Fibroblast of pulmonary artery (primary cell): ENCODE measurements around the gene MYMX.

Experiments
- DNase-seq: peaks from one replicate; pipeline ENCODE4 v3.0.0-alpha.2; 2010; ENCODE audit warnings: low read depth
- H3K4me3 ChIP-seq: replicated peaks from 2 replicates; pipeline ENCODE4 v1.5.1; 2011; ENCODE audit warnings: low read depth, mild to moderate bottlenecking, control low read depth, low read length, moderate library complexity
- CTCF ChIP-seq: IDR thresholded peaks from 2 replicates; pipeline ENCODE4 v1.5.1; 2011; ENCODE audit warnings: mild to moderate bottlenecking, control low read depth, low read length, inconsistent platforms; ENCODE audit errors: missing control alignments

The MYMX gene

GRCh38 chr6:44234101-44235025, 17.6 kb downstream of the MYMX start:
- no peak overlapping the region for H3K4me3 ChIP-seq
- peak; percentile 84 for DNase-seq
- TF ChIP-seq CTCF = peak; percentile 91

GRCh38 chr6:44235269-44235668, 18.5 kb downstream of the MYMX start:
- no peak for DNase-seq
- TF ChIP-seq CTCF = no peak
- H3K4me3 ChIP-seq = no peak overlapping the region

- no peak overlapping the region for H3K4me3 ChIP-seq
- no peak for TF ChIP-seq CTCF
- DNase-seq = no peak
These were observed 19.3 kb downstream of the MYMX start for GRCh38 chr6:44235891-44236516.

- peak; percentile 91 for DNase-seq
- no peak for TF ChIP-seq CTCF
- peak overlapping the region; percentile 66 for H3K4me3 ChIP-seq
These were observed 20.5 kb downstream of the MYMX start for GRCh38 chr6:44237021-44237812.

GRCh38 chr6:44237813-44238433, 21.2 kb downstream of the MYMX start:
- TF ChIP-seq CTCF = peak; percentile 67
- peak; percentile 60 for DNase-seq
- peak overlapping the region; percentile 66 for H3K4me3 ChIP-seq

GRCh38 chr6:44238687-44239350, 22.1 kb downstream of the MYMX start:
- no peak for DNase-seq
- H3K4me3 ChIP-seq = no peak overlapping the region
- TF ChIP-seq CTCF = no peak
